Osteoblast (primary cell): ENCODE measurements around the gene NFIC. TPM values are rescaled to one million over a fixed set of nuclear protein-coding genes. Genes with fewer than 3 reads are reported as not detected.
"Not testable (repeated sequence)": the region's sequence is repeated elsewhere in the genome, so short reads cannot be mapped to it uniquely, and the experiment has no call there.

ENCODE experiments used
- DNase-seq: peaks from one replicate; pipeline ENCODE4 v3.0.0; 2011; ENCODE audit warnings: low spot score, mixed read lengths; ENCODE audit not compliant: insufficient read length; ENCODE audit errors: missing footprints
- H2AFZ ChIP-seq: 2 replicates; pipeline ENCODE4 v1.6.0; 2011; ENCODE audit warnings: mild to moderate bottlenecking, low read length
- H3K27ac ChIP-seq: 2 replicates; pipeline ENCODE4 v1.5.1; 2011; ENCODE audit warnings: mild to moderate bottlenecking, low read depth, low read length, moderate library complexity
- H3K27me3 ChIP-seq: 2 replicates; pipeline ENCODE4 v1.6.0; 2012; ENCODE audit warnings: mild to moderate bottlenecking, control low read depth, inconsistent platforms, low read length, moderate library complexity; ENCODE audit not compliant: insufficient read depth
- H3K36me3 ChIP-seq: 2 replicates; pipeline ENCODE4 v1.5.1; 2011; ENCODE audit warnings: mild to moderate bottlenecking, low read length, control low read depth, moderate library complexity; ENCODE audit not compliant: insufficient read depth
- H3K4me1 ChIP-seq: 2 replicates; pipeline ENCODE4 v1.5.1; 2011; ENCODE audit warnings: mild to moderate bottlenecking, low read length, control low read depth, moderate library complexity; ENCODE audit not compliant: insufficient read depth
- H3K4me2 ChIP-seq: 2 replicates; pipeline ENCODE4 v1.6.0; 2011; ENCODE audit warnings: mild to moderate bottlenecking, low read length; ENCODE audit not compliant: insufficient read depth
- H3K4me3 ChIP-seq: fragments of 200-600 bp; sonication (generic); 3 replicates; pipeline ENCODE4 v1.5.1; 2012; ENCODE audit warnings: mild to moderate bottlenecking, low read length, inconsistent platforms; ENCODE audit not compliant: insufficient read depth
- H3K79me2 ChIP-seq: 2 replicates; pipeline ENCODE4 v1.6.0; 2012; ENCODE audit warnings: mild to moderate bottlenecking, low read length, control low read depth, inconsistent platforms; ENCODE audit not compliant: insufficient read depth
- H3K9me3 ChIP-seq: 2 replicates; pipeline ENCODE4 v1.5.1; 2011; ENCODE audit warnings: low read depth, low read length, control low read depth
- H4K20me1 ChIP-seq: 2 replicates; pipeline ENCODE4 v1.6.0; 2012; ENCODE audit warnings: mild to moderate bottlenecking, low read length, control low read depth; ENCODE audit not compliant: insufficient read depth
- CTCF ChIP-seq: IDR thresholded peaks from 2 replicates; pipeline ENCODE4 v1.5.1; 2011; ENCODE audit warnings: mild to moderate bottlenecking, low read depth, low read length, moderate library complexity; ENCODE audit errors: extremely low read depth
- total RNA-seq: library from RNA; depleted of rRNA; stranded (reverse); fragments of >200 nt; gene quantifications from 2 replicates; pipeline ENCODE4 v1.2.3, GENCODE V29; 2012

The NFIC gene
- total RNA-seq, 1 donor, result 61.2 TPM

GRCh38 chr19:3420909-3421619, 54.7 kb downstream of the NFIC start:
- H4K20me1 ChIP-seq, result peaks cover 24% of the 10 kb centered on the region
- H3K36me3 ChIP-seq, result peaks cover 16% of the 10 kb centered on the region
- H3K4me3 ChIP-seq, result no peak overlapping the region
- peaks cover 71% of the 10 kb centered on the region for H3K79me2 ChIP-seq
- no peak overlapping the region for H3K4me2 ChIP-seq
- H3K4me1 ChIP-seq, result peaks cover 3% of the 10 kb centered on the region
- H3K27ac ChIP-seq, result no peak overlapping the region
- H2AFZ ChIP-seq, result no peak overlapping the region
- no peak for TF ChIP-seq CTCF
- H3K9me3 ChIP-seq, result no peaks in the 10 kb centered on the region
- H3K27me3 ChIP-seq, result no peaks in the 10 kb centered on the region
- DNase-seq, result peak; percentile 41

- H3K79me2 ChIP-seq, result peaks cover 76% of the 10 kb centered on the region
- H3K9me3 ChIP-seq, DNase-seq, H3K27ac ChIP-seq, H3K4me2 ChIP-seq, H2AFZ ChIP-seq, H3K4me3 ChIP-seq, H3K4me1 ChIP-seq, H3K27me3 ChIP-seq: not testable (repeated sequence)
- peaks cover 16% of the 10 kb centered on the region for H3K36me3 ChIP-seq
- H4K20me1 ChIP-seq, result peaks cover 27% of the 10 kb centered on the region
These were observed 55.3 kb downstream of the NFIC start for GRCh38 chr19:3421656-3422055.

GRCh38 chr19:3423183-3423829, 56.9 kb downstream of the NFIC start:
- peak; percentile 80 for DNase-seq
- Histone ChIP-seq H3K4me3 (no peak overlapping the region), H3K9me3 (no peaks in the 10 kb centered on the region), H3K36me3 (peaks cover 19% of the 10 kb centered on the region), H2AFZ (no peak overlapping the region), H3K27me3 (no peaks in the 10 kb centered on the region), H3K79me2 (peaks cover 75% of the 10 kb centered on the region), H3K27ac (no peak overlapping the region), H3K4me2 (no peak overlapping the region), H3K4me1 (peaks cover 6% of the 10 kb centered on the region), H4K20me1 (peaks cover 25% of the 10 kb centered on the region)
- TF ChIP-seq CTCF, result no peak

- Histone ChIP-seq H3K4me3 (no peak overlapping the region), H3K4me2 (no peak overlapping the region), H3K9me3 (no peaks in the 10 kb centered on the region), H3K4me1 (peaks cover 28% of the 10 kb centered on the region), H4K20me1 (peaks cover 21% of the 10 kb centered on the region), H3K36me3 (peaks cover 12% of the 10 kb centered on the region), H3K27me3 (no peaks in the 10 kb centered on the region), H3K27ac (no peak overlapping the region), H2AFZ (no peak overlapping the region), H3K79me2 (peaks cover 52% of the 10 kb centered on the region)
- TF ChIP-seq CTCF, result no peak
- peak; percentile 69 for DNase-seq
These were observed 60.0 kb downstream of the NFIC start for GRCh38 chr19:3426433-3426832.

- Histone ChIP-seq H3K79me2 (peaks cover 51% of the 10 kb centered on the region), H4K20me1 (peaks cover 14% of the 10 kb centered on the region), H3K36me3 (peaks cover 32% of the 10 kb centered on the region), H3K27ac (peak overlapping the region; percentile 61), H3K4me1 (peaks cover 29% of the 10 kb centered on the region)
- not testable (repeated sequence) for H2AFZ ChIP-seq, H3K4me2 ChIP-seq, H3K27me3 ChIP-seq, H3K9me3 ChIP-seq, H3K4me3 ChIP-seq
- DNase-seq, result peak; percentile 67
These were observed 63.9 kb downstream of the NFIC start for GRCh38 chr19:3430366-3430680.
